Muscle of leg (tissue), 11 donors: ENCODE results near the gene CUL1. TPM values are rescaled to one million over a fixed set of nuclear protein-coding genes. Genes with fewer than 3 reads are reported as not detected.

Source experiments
- DNase-seq: peaks from one replicate; pipeline ENCODE4 v3.0.0; 2013
- H3K27ac ChIP-seq: one replicate; pipeline ENCODE4 v1.5.1; 2013; ENCODE audit warnings: mild to moderate bottlenecking, low read length, control low read depth
- H3K27me3 ChIP-seq: one replicate; pipeline ENCODE4 v1.6.1; 2013; ENCODE audit warnings: low read length; ENCODE audit not compliant: control insufficient read depth, insufficient read depth
- H3K36me3 ChIP-seq: one replicate; pipeline ENCODE4 v1.6.1; 2013; ENCODE audit warnings: low read length; ENCODE audit not compliant: control insufficient read depth, insufficient read depth
- H3K4me1 ChIP-seq: one replicate; pipeline ENCODE4 v1.6.1; 2013; ENCODE audit warnings: low read length; ENCODE audit not compliant: control insufficient read depth, insufficient read depth
- H3K4me3 ChIP-seq: one replicate; pipeline ENCODE4 v1.5.1; 2013; ENCODE audit warnings: low read length, control low read depth
- H3K9me3 ChIP-seq: replicated peaks from 2 replicates; pipeline ENCODE4 v1.6.1; 2013; ENCODE audit warnings: low read depth, low read length; ENCODE audit not compliant: control insufficient read depth
- WGBS: methylation state at CpG from one replicate; pipeline ENCODE4 v1.1.5; 2013; ENCODE audit warnings: missing lambda C conversion rate; ENCODE audit not compliant: insufficient coverage; 5-methylcytosine and 5-hydroxymethylcytosine counted together
- polyA plus RNA-seq, 8 donors: library from polyadenylated mRNA; unstranded; fragments of 120-200 nt; gene quantifications; one replicate each; pipeline versions ENCODE4 v1.2.1 to v1.2.3, GENCODE V29; 2013; ENCODE audit warnings: inconsistent platforms in 1 of 8, low replicate concordance in 1 of 8; ENCODE audit not compliant: insufficient read length in 8 of 8, insufficient read depth in 1 of 8
- total RNA-seq: library from RNA; stranded (reverse); fragments of 120-200 nt; gene quantifications from one replicate; pipeline ENCODE4 v1.2.4, GENCODE V29; 2013

CUL1 gene
- total and polyA plus RNA-seq, 9 donors = 34.0 to 51.8 (median 47.5) TPM

DNA sequence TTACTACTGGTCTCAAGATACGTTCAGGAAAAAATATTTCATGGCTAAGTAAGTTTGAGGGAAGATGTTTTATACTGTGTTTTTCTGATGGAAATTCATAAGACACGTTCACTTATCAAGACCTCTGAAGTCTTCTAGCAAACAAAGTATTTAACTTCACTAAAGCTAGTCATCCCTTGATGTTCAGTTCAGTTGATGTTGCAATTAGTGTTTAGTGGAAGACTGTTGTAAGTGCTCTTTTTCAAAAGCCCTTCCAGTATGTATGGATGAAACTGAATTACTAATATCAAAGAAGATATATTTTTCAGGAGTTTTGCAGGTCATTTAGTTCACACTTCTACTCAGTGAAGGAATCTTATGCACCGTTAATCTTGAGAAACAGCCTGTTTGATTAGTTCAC, 25.1 kb downstream of the CUL1 start:
- no peaks in the 10 kb centered on the region for H3K9me3 ChIP-seq
- no peaks in the 10 kb centered on the region for H3K27me3 ChIP-seq
- H3K27ac ChIP-seq = no peak overlapping the region
- no CpG with 5 or more reads among the region's 3 CpGs for WGBS
- H3K36me3 ChIP-seq = peaks cover 3% of the 10 kb centered on the region
- peaks cover 14% of the 10 kb centered on the region for H3K4me1 ChIP-seq
- DNase-seq = no peak
- no peak overlapping the region for H3K4me3 ChIP-seq

GRCh38 chr7:148726385-148726784, 27.7 kb downstream of the CUL1 start:
- no peak overlapping the region for H3K4me3 ChIP-seq
- WGBS = no CpG with 5 or more reads among the region's 2 CpGs
- no peak overlapping the region for H3K27ac ChIP-seq
- peaks cover 14% of the 10 kb centered on the region for H3K36me3 ChIP-seq
- peaks cover 10% of the 10 kb centered on the region for H3K4me1 ChIP-seq
- DNase-seq = no peak
- H3K9me3 ChIP-seq = no peaks in the 10 kb centered on the region
- no peaks in the 10 kb centered on the region for H3K27me3 ChIP-seq

DNA sequence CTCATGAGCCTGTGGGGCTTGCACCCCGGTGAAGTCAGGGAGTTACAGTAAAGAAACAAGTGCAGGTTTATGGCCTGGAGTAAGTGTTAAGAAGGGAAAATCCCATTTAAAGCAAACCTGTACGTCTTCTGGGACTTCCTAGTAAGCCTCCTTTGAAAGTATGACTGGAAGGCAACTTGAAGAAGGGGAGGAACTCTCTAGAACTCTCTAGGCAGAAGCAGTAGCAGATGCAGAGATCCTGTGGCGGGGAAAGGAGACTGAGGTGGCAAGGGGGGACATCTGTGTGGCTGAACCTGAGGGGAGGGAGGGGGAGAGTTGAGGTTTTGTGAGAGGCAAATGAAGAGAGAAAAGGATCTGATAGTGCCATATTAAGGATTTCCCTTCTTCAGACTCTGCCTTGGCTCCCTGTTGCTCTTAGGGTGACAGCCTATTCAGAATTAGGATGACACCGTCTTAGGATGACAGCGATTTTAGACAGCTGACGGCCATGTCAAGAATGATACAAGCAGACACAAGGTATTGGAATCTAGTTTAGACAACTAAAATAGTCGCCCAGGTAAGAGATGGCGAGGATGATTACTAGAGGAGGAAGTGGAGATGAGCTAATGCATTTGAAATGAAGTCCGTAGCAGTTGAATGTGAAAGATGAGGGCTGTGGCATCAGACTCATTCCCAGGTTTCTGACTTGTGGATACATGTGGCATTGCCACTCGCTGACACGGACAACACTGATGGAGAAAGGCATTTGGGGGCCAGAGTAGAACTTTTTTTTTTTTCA, 29.0 kb downstream of the CUL1 start:
- H3K36me3 ChIP-seq = peaks cover 20% of the 10 kb centered on the region
- 84% methylated on average over 11 of the region's 11 CpGs for WGBS
- H3K9me3 ChIP-seq = no peaks in the 10 kb centered on the region
- H3K4me3 ChIP-seq = no peak overlapping the region
- H3K27me3 ChIP-seq = no peaks in the 10 kb centered on the region
- peaks cover 5% of the 10 kb centered on the region for H3K4me1 ChIP-seq
- no peak for DNase-seq
- no peak overlapping the region for H3K27ac ChIP-seq

GRCh38 chr7:148729984-148730733, 31.5 kb downstream of the CUL1 start:
- no peak for DNase-seq
- Histone ChIP-seq H3K27ac (no peak overlapping the region), H3K9me3 (no peaks in the 10 kb centered on the region), H3K27me3 (no peaks in the 10 kb centered on the region), H3K4me3 (no peak overlapping the region), H3K36me3 (peaks cover 28% of the 10 kb centered on the region), H3K4me1 (peaks cover 2% of the 10 kb centered on the region)
- WGBS = 81% methylated on average over 7 of the region's 12 CpGs

- peaks cover 2% of the 10 kb centered on the region for H3K4me1 ChIP-seq
These were observed 34.2 kb downstream of the CUL1 start for GRCh38 chr7:148732862-148733261.

DNA sequence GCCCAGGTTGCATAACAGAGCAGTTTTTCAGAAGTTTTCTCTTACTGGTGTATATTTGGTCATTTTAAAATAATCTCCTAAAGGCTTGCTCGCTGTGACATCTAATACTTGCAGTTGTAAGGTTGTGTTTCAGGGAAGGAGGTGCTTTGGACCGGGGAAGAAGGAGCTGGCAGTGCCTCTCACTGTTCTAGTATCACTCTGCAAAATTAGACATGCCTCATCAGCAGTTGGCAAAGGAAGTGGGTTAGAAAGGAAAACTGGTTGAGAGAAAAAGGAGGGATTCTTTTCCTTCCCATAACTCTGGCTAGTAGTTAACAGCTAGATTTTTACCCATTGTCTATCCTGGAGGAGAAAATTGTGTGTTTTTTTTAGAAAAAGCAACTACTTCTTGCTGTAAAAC, 34.8 kb downstream of the CUL1 start:
- no peak overlapping the region for H3K27ac ChIP-seq
- H3K36me3 ChIP-seq = peaks cover 40% of the 10 kb centered on the region

More at GRCh38 chr7:148732862-148733261, 34.2 kb downstream of the CUL1 start:
- Histone ChIP-seq H3K27me3 (no peaks in the 10 kb centered on the region), H3K27ac (no peak overlapping the region), H3K9me3 (no peaks in the 10 kb centered on the region), H3K36me3 (peaks cover 34% of the 10 kb centered on the region), H3K4me3 (no peak overlapping the region)
- no peak for DNase-seq
- WGBS = no CpG with 5 or more reads among the region's 3 CpGs

GRCh38 chr7:148735141-148735540, 36.4 kb downstream of the CUL1 start:
- DNase-seq = no peak
- Histone ChIP-seq H3K27ac (no peak overlapping the region), H3K4me3 (no peak overlapping the region), H3K4me1 (peaks cover 2% of the 10 kb centered on the region), H3K27me3 (no peaks in the 10 kb centered on the region), H3K9me3 (no peaks in the 10 kb centered on the region), H3K36me3 (peaks cover 44% of the 10 kb centered on the region)
- 97% methylated on average over 10 of the region's 11 CpGs for WGBS

More for the DNA sequence above, 34.8 kb downstream of the CUL1 start:
- Histone ChIP-seq H3K27me3 (no peaks in the 10 kb centered on the region), H3K4me3 (no peak overlapping the region), H3K4me1 (peaks cover 2% of the 10 kb centered on the region), H3K9me3 (no peaks in the 10 kb centered on the region)
- DNase-seq = peak; percentile 64
- WGBS = no CpG with 5 or more reads among the region's 2 CpGs

DNA sequence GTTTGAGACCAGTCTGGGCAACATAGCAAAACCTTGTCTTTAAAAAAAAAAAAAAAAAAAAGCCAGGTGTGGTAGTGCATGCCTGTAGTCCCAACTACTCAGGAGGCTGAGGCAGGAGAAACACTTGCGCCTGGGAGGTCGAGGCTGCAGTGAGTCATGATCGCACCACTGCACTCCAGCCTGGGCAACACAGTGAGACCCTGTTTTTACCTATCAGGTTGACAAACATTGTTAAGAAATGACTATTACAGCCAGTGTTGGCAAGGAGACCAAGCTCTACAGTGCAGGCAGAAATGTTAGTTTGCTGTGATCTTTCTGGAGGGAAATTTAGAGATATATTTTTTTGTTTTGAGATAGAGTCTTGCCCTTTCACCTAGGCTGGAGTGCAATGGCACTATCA, 37.3 kb downstream of the CUL1 start:
- no peak for DNase-seq
- 93% methylated on average over 3 of the region's 3 CpGs for WGBS
- peaks cover 42% of the 10 kb centered on the region for H3K36me3 ChIP-seq
- H3K4me1 ChIP-seq = peaks cover 2% of the 10 kb centered on the region
- H3K4me3 ChIP-seq = no peak overlapping the region
- H3K9me3 ChIP-seq = no peaks in the 10 kb centered on the region
- H3K27me3 ChIP-seq = no peaks in the 10 kb centered on the region
- no peak overlapping the region for H3K27ac ChIP-seq

DNA sequence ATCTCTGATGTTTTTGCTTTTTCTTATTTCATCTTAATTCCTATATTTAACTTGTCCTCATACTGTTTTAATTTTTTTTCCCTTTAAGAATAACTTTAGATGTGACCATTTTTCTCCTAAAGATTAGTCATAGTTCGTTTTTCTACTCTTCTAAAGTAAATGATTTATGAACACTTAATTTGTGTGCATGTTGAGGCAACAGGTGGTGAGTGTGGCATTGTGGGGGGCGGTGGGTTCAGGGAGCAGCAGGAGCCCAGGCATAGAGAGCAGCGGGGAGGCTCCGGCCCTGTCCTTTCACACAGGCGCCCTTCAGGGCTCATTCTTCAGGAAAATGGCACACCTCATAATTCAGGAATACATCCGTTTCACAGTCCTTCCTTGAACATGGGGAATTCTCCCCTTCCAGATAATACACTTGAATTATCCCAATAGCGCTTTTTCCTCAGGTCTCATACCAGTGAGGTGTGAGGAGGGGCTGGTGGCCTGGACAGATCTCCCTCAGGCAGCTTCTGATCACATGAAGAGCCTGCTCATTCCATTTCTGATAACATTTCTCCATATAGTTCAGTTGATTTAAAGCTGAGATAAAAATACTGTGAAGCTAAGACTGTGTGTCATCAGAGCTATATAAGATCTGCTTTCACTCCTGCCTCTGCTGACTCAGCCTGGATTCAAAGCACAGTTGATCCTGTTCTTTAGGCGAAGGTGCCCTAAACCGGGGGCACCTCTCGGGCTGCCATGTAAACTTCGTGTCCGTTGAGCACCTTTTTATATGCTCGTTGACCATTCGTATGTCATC, 40.2 kb downstream of the CUL1 start:
- WGBS = 68% methylated on average over 6 of the region's 14 CpGs
- peak; percentile 23 for DNase-seq
- peaks cover 36% of the 10 kb centered on the region for H3K36me3 ChIP-seq

DNA sequence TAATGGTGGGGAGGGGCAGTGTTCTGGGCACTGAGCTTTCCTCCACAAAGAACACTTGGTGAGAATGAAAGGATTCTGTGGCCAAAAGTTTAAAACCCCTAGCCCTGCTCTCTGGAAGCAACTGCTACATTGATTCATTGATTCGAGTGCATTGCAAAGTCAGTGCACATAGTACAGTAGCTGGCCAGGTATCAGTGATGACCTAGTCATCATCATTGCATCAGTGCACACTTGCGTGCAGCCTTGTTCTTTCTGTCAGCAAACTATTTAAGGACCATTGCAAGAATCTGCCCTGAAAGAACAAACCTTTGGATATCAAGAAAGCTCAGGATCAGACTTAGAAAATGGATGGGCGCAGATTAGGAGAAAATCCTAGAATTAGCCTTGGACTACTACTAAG, 47.4 kb downstream of the CUL1 start:
- H3K36me3 ChIP-seq = peaks cover 11% of the 10 kb centered on the region
- H3K4me1 ChIP-seq = no peaks in the 10 kb centered on the region
- no peak overlapping the region for H3K27ac ChIP-seq
- DNase-seq = no peak
- H3K9me3 ChIP-seq = no peaks in the 10 kb centered on the region
- H3K27me3 ChIP-seq = no peaks in the 10 kb centered on the region
- 92% methylated on average over 3 of the region's 3 CpGs for WGBS
- no peak overlapping the region for H3K4me3 ChIP-seq

More for the DNA sequence above, 40.2 kb downstream of the CUL1 start:
- Histone ChIP-seq H3K4me1 (no peaks in the 10 kb centered on the region), H3K4me3 (no peak overlapping the region), H3K9me3 (no peaks in the 10 kb centered on the region), H3K27me3 (no peaks in the 10 kb centered on the region), H3K27ac (peak overlapping the region; percentile 32)
